PC-3 (cell line): ENCODE results near the gene TASL. TPM values are rescaled to one million over a fixed set of nuclear protein-coding genes. Genes with fewer than 3 reads are reported as not detected.

Experiments used
- ATAC-seq: fragments of 200-7000 bp; cut with Tn5 transposase; 2 replicates; pipeline ENCODE4 v1.9.1; 2020; ENCODE audit warnings: mild to moderate bottlenecking, moderate library complexity
- BruUV-seq: library from RNA; stranded (reverse); fragments of 400-500 nt; replicated peaks from 2 replicates; lab custom pipeline; 2021; lab: Mats Ljungman, UMichigan
- CTCF ChIA-PET: fragments of 300-600 bp; sonication (Branson Sonifier 250); formaldehyde crosslinking; loops from one replicate; lab custom pipeline; 2022; ENCODE audit warnings: antibody characterized with exemption; lab: Charles Lee
- POLR2A ChIA-PET: fragments of 300-600 bp; sonication (Branson Sonifier 250); formaldehyde crosslinking; loops from one replicate; lab custom pipeline; 2022; ENCODE audit warnings: antibody characterized with exemption; ENCODE audit not compliant: unreplicated experiment; lab: Charles Lee
- DNase-seq: peaks from one replicate; pipeline ENCODE4 v3.0.0-alpha.2; 2015
- H2AFZ ChIP-seq: fragments of 300-600 bp; sonication (generic); 2 replicates; pipeline ENCODE4 v1.6.0; 2016; ENCODE audit warnings: antibody characterized with exemption, low read length
- H3F3A ChIP-seq: fragments of 300-600 bp; sonication (generic); one replicate; pipeline ENCODE4 v1.6.0; 2017; ENCODE audit warnings: antibody characterized with exemption, low read length, control low read depth, mild to moderate bottlenecking; ENCODE audit not compliant: unreplicated experiment
- H3K27ac ChIP-seq: fragments of 300-600 bp; sonication (generic); 2 replicates; pipeline ENCODE4 v1.5.1; 2016; ENCODE audit warnings: mild to moderate bottlenecking, low read length
- H3K27me3 ChIP-seq: fragments of 300-600 bp; sonication (generic); 2 replicates; pipeline ENCODE4 v1.6.1; 2016; ENCODE audit warnings: low read length, mixed read lengths
- H3K36me3 ChIP-seq: fragments of 300-600 bp; sonication (generic); 2 replicates; pipeline ENCODE4 v1.6.1; 2016; ENCODE audit warnings: low read depth, mixed run types, low read length, mixed read lengths
- H3K4me1 ChIP-seq: fragments of 300-600 bp; sonication (generic); 2 replicates; pipeline ENCODE4 v1.5.1; 2016; ENCODE audit warnings: low read length; ENCODE audit not compliant: insufficient read depth
- H3K4me2 ChIP-seq: fragments of 300-600 bp; sonication (generic); 2 replicates; pipeline ENCODE4 v1.6.0; 2016; ENCODE audit warnings: low read length
- H3K4me3 ChIP-seq: fragments of 300-600 bp; sonication (generic); 2 replicates; pipeline ENCODE4 v1.5.1; 2016; ENCODE audit warnings: mild to moderate bottlenecking, low read length, mixed read lengths
- H3K79me2 ChIP-seq: fragments of 300-600 bp; sonication (generic); 2 replicates; pipeline ENCODE4 v1.6.1; 2017; ENCODE audit warnings: low read length, mixed read lengths
- H3K9ac ChIP-seq: fragments of 300-600 bp; sonication (generic); 2 replicates; pipeline ENCODE4 v1.6.0; 2016; ENCODE audit warnings: mild to moderate bottlenecking, low read length
- H3K9me2 ChIP-seq: fragments of 300-600 bp; sonication (generic); replicated peaks from 2 replicates; pipeline ENCODE4 v1.6.1; 2016; ENCODE audit warnings: mixed run types, low read length, mixed read lengths
- H3K9me3 ChIP-seq: fragments of 300-600 bp; sonication (generic); 2 replicates; pipeline ENCODE4 v1.6.1; 2016; ENCODE audit warnings: low read length, mixed read lengths
- H4K20me1 ChIP-seq: fragments of 300-600 bp; sonication (generic); 2 replicates; pipeline ENCODE4 v1.6.1; 2016; ENCODE audit warnings: low read length, mixed read lengths
- EZH2 ChIP-seq: fragments of 300-600 bp; sonication (generic); IDR thresholded peaks from one replicate; pipeline ENCODE4 v1.6.1; 2017; ENCODE audit warnings: antibody characterized with exemption, mild to moderate bottlenecking, low read length; ENCODE audit not compliant: unreplicated experiment
- EZH2phosphoT487 ChIP-seq: fragments of 300-600 bp; sonication (generic); IDR thresholded peaks from 2 replicates; pipeline ENCODE4 v1.6.1; 2018; ENCODE audit warnings: mild to moderate bottlenecking, antibody characterized with exemption, low read length, borderline replicate concordance
- intact Hi-C: fragments of 100-400 bp; cut with micrococcal nuclease; formaldehyde crosslinking; loops from 2 replicates; pipeline ENCODE4 v1.9.0; 2023
- total RNA-seq: library from RNA; depleted of rRNA; stranded (reverse); fragments of >200 nt; gene quantifications from 2 replicates; pipeline ENCODE4 v1.2.3, GENCODE V29; 2014
- TF ChIP-seq, protein P1 (sequence below): fragments of 300-600 bp; sonication (generic); conservative IDR thresholded peaks from 2 replicates; pipeline ENCODE4 v1.5.1; 2017; ENCODE audit warnings: antibody characterized with exemption, low read depth, mild to moderate bottlenecking, low read length

TASL gene
- total RNA-seq, 1 experiment from 2014 or later, result not detected

GRCh38 chrX:30592831-30593230, 15.3 kb upstream of the TASL start:
- H2AFZ ChIP-seq, result peak overlapping the region; percentile 21; the same call in 1 of the 2 replicates

GRCh38 chrX:30590368-30590767, 12.8 kb upstream of the TASL start:
- DNase-seq, result no peak
- ChIA-PET POLR2A (no interaction called here), CTCF (no interaction called here)
- no peaks in the 10 kb centered on the region for H3K27me3 ChIP-seq
- TF ChIP-seq EZH2phosphoT487 (no peak), EZH2 (no peak)
- TF ChIP-seq, protein P1, sequence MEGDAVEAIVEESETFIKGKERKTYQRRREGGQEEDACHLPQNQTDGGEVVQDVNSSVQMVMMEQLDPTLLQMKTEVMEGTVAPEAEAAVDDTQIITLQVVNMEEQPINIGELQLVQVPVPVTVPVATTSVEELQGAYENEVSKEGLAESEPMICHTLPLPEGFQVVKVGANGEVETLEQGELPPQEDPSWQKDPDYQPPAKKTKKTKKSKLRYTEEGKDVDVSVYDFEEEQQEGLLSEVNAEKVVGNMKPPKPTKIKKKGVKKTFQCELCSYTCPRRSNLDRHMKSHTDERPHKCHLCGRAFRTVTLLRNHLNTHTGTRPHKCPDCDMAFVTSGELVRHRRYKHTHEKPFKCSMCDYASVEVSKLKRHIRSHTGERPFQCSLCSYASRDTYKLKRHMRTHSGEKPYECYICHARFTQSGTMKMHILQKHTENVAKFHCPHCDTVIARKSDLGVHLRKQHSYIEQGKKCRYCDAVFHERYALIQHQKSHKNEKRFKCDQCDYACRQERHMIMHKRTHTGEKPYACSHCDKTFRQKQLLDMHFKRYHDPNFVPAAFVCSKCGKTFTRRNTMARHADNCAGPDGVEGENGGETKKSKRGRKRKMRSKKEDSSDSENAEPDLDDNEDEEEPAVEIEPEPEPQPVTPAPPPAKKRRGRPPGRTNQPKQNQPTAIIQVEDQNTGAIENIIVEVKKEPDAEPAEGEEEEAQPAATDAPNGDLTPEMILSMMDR, result no peak
- H3K9me2 ChIP-seq, result no peaks in the 10 kb centered on the region
- no peaks in the 10 kb centered on the region for H3K9me3 ChIP-seq
- H3K4me1 ChIP-seq, result peaks cover 17% of the 10 kb centered on the region
- H3K4me3 ChIP-seq, result no peak overlapping the region
- intact Hi-C loops, result no loop called here
- H3K36me3 ChIP-seq, result no peaks in the 10 kb centered on the region
- no peaks in the 10 kb centered on the region for H4K20me1 ChIP-seq
- ATAC-seq, result no peak
- BruUV-seq, result no TSS peak
- H3K9ac ChIP-seq, result no peak overlapping the region
- no peak overlapping the region for H3K27ac ChIP-seq
- no peak overlapping the region for H3K4me2 ChIP-seq
- H3F3A ChIP-seq, result no peaks in the 10 kb centered on the region
- H3K79me2 ChIP-seq, result no peaks in the 10 kb centered on the region
- H2AFZ ChIP-seq, result no peak overlapping the region

More at GRCh38 chrX:30592831-30593230, 15.3 kb upstream of the TASL start:
- no TSS peak for BruUV-seq
- Histone ChIP-seq H3K9me2 (no peaks in the 10 kb centered on the region), H3K27ac (peak overlapping the region; percentile 17), H3K4me3 (no peak overlapping the region), H3K9ac (no peak overlapping the region), H3F3A (no peaks in the 10 kb centered on the region), H3K79me2 (no peaks in the 10 kb centered on the region), H4K20me1 (no peaks in the 10 kb centered on the region), H3K36me3 (no peaks in the 10 kb centered on the region), H3K27me3 (no peaks in the 10 kb centered on the region), H3K4me2 (no peak overlapping the region; the same call in 1 of the 2 replicates), H3K4me1 (peaks cover 22% of the 10 kb centered on the region), H3K9me3 (no peaks in the 10 kb centered on the region)
- ChIA-PET CTCF (no interaction called here), POLR2A (no interaction called here)
- no peak for DNase-seq
- intact Hi-C loops, result no loop called here
- ATAC-seq, result no peak
- no peak for TF ChIP-seq EZH2phosphoT487

GRCh38 chrX:30589146-30589888, 11.8 kb upstream of the TASL start:
- peaks cover 17% of the 10 kb centered on the region for H3K4me1 ChIP-seq
- H3F3A ChIP-seq, result no peaks in the 10 kb centered on the region
- no peak for DNase-seq
- H3K27ac ChIP-seq, result no peak overlapping the region
- no peak overlapping the region for H3K9ac ChIP-seq
- H4K20me1 ChIP-seq, result no peaks in the 10 kb centered on the region
- H3K79me2 ChIP-seq, result no peaks in the 10 kb centered on the region
- ChIA-PET CTCF (no interaction called here), POLR2A (no interaction called here)
- no peak for ATAC-seq
- BruUV-seq, result no TSS peak
- H3K4me2 ChIP-seq, result no peak overlapping the region
- H3K36me3 ChIP-seq, result no peaks in the 10 kb centered on the region
- no peaks in the 10 kb centered on the region for H3K9me2 ChIP-seq
- no peaks in the 10 kb centered on the region for H3K27me3 ChIP-seq
- intact Hi-C loops, result no loop called here
- H2AFZ ChIP-seq, result no peak overlapping the region
- TF ChIP-seq, protein P1, result no peak
- TF ChIP-seq EZH2phosphoT487 (no peak), EZH2 (no peak)
- no peak overlapping the region for H3K4me3 ChIP-seq
- no peaks in the 10 kb centered on the region for H3K9me3 ChIP-seq
